Measurements from ENCODE around the gene LRRC55.

LRRC55 gene

GRCh38 chr11:57203882-57204480 lies 22.2 kb downstream of the LRRC55 start:
- DNase-seq, result no peak

- DNase-seq, result no peak
Observed at GRCh38 chr11:57205041-57205641, 23.4 kb downstream of the LRRC55 start.

GRCh38 chr11:57207168-57207567 lies 25.4 kb downstream of the LRRC55 start:
- DNase-seq, result no peak

- no peak for DNase-seq
Observed at GRCh38 chr11:57210781-57211180, 29.0 kb downstream of the LRRC55 start.

- DNase-seq, result no peak
Observed at GRCh38 chr11:57213342-57214097, 31.8 kb downstream of the LRRC55 start.

- no peak for DNase-seq
Observed at GRCh38 chr11:57214098-57214417, 32.3 kb downstream of the LRRC55 start.

- DNase-seq, result no peak
Observed at GRCh38 chr11:57214494-57214893, 32.7 kb downstream of the LRRC55 start.

GRCh38 chr11:57216463-57216862 lies 34.7 kb downstream of the LRRC55 start:
- no peak for DNase-seq

- no peak for DNase-seq
Observed at GRCh38 chr11:57217053-57217452, 35.3 kb downstream of the LRRC55 start.

- no peak for DNase-seq
Observed at GRCh38 chr11:57219021-57219627, 37.4 kb downstream of the LRRC55 start.

GRCh38 chr11:57222239-57222638 lies 40.5 kb downstream of the LRRC55 start:
- no peak for DNase-seq

- no peak for DNase-seq
Observed at GRCh38 chr11:57223601-57224000, 41.8 kb downstream of the LRRC55 start.

GRCh38 chr11:57224128-57224527 lies 42.4 kb downstream of the LRRC55 start:
- DNase-seq, result no peak

GRCh38 chr11:57224537-57224936 lies 42.8 kb downstream of the LRRC55 start:
- DNase-seq, result no peak

- DNase-seq, result no peak
Observed at GRCh38 chr11:57228600-57228999, 46.8 kb downstream of the LRRC55 start.

GRCh38 chr11:57230316-57230715 lies 48.6 kb downstream of the LRRC55 start:
- no peak for DNase-seq

- no peak for DNase-seq
Observed at GRCh38 chr11:57230791-57231538, 49.2 kb downstream of the LRRC55 start.

GRCh38 chr11:57231539-57232253 lies 49.9 kb downstream of the LRRC55 start:
- no peak for DNase-seq

- DNase-seq, result no peak
Observed at GRCh38 chr11:57233702-57234101, 51.9 kb downstream of the LRRC55 start.

GRCh38 chr11:57235761-57236703 lies 54.3 kb downstream of the LRRC55 start:
- DNase-seq, result no peak

- no peak for DNase-seq
Observed at GRCh38 chr11:57237204-57237681, 55.5 kb downstream of the LRRC55 start, which contains the start of gene APLNR. Gene APLNR (minus strand): TSS chr11:57237250. CDS start chr11:57237004, 246 bp downstream.

All from stimulated activated CD4-positive, alpha-beta T cell treated with anti-CD3 and anti-CD28 coated beads, Interleukin-2, amount 100 ng/mL, for 24 hours (primary cell).